ENCODE measurements around the gene AKNAD1. TPM values are rescaled to one million over a fixed set of nuclear protein-coding genes. Genes with fewer than 3 reads are reported as not detected.
A peak's percentile ranks its signal among the peaks of the same experiment; 100 is the strongest.

Gene AKNAD1
- total RNA-seq, 1 experiment from 2014 or later: not detected

DNA sequence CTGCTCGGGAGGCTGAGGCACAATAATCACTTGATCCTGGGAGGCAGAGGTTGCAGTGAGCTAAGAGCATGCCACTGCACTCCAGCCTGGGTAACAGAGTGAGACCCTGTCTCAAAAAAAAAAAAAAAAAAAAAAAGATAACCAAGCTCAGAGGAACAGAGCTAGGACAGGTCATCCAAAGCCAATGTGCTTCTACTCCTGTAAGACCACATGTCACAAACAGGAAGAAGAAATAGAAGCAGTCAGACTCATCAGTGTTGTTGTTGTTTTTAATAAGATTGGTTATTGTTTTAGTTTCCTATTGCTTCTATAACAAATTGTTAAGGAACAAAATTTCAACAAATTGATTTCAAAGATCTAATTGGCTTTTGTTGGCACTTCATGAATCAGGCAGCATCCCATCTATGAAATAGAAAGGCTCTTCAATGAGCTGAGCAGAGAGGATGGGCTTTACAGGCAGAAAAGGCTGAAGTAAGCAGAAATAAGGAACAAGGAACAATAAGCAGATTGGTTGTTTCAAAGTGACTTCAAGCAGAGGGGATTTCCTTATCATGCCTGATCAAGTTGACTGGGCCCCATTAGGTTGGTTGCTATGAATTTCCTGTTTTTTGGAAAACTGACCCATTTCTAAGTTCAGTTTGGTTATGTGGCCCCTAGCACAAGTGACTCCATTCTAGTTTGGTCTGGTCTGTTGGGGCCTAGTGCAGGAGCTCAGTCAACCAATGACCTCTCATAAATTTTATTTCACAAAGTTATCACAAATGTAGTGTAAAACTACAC, 6.0 kb upstream of the AKNAD1 start:
- no peak for DNase-seq (ENCODE audit: low read depth)

GRCh38 chr1:108862017-108862610, 5.2 kb upstream of the AKNAD1 start:
- no peak for DNase-seq (ENCODE audit: low read depth)

GRCh38 chr1:108861566-108861965, 4.7 kb upstream of the AKNAD1 start:
- DNase-seq (ENCODE audit: low read depth): no peak

GRCh38 chr1:108860190-108860907, 3.5 kb upstream of the AKNAD1 start:
- no peak for DNase-seq (ENCODE audit: low read depth)

DNA sequence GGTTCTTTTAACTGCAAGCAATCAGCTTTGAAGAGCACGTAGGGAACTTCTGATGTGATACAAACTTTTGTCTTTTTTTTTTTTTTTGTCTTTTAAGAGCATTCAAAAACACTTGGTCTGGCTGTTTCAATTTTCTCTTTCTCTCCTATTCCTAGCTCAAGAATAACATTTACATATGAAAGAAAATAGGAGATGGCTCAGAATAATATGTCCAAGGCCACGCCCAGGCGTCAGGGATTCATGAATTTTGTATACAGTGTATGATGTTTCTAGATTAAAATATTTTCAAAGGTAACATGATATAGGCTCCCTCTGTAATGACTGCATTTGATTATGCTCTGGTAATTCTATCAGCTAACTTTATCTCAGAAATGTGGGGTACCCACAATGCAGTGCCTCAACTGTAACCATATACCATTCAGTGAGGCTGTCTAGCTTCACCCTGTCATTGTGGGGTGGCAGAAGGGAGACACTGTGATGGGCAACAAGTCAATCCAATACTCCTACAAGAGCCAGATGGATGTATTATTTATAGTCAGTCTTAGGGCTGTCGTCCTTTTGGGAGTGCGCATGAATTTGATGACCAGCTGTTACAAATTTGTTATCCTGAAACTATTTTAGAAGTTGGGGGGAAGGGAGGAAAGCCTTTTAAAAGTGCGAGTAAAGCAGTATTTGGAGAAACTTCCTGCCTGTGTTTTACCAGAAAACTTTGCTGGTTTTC, 1.5 kb upstream of the AKNAD1 start:
- no peak for DNase-seq (ENCODE audit: low read depth)

DNA sequence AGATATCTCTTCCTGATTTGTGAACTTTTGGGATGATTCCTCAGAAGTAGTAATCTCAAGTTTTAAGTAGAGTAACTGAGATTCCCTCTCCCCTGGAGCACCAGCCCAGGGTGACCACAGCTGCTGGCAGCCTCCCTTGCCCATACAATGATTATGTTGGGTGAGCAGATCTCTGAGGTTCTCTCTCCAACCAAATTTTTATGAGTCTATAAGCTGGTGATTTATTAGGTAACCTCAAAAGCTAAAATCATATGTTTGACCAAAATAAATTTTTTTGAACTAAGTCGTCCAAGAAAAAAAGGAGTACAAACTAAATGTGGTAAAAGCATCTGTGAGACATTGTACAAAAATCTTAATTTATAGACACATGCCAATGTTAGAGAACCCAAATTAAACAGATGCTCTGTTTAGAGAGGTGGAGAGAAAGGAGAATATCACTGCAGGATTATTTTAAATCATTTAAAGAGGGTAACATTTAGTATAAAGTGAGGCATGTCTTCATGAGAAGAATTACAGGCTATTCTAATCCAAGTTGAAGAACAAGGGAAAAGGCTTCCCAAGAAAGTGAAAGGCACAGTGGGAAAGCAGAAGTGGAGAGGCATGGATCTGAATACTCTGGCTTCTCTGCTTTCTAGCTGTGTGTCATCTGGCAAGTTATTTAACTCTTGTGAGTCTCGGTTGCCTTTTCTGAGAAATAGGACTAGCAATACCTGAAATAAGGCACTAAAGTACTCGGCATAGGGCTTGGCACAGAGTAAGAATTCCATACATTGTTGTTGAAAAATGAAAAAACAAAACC, 2.5 kb downstream of the AKNAD1 start:
- no peak for DNase-seq (ENCODE audit: low read depth)

- DNase-seq (ENCODE audit: low read depth): no peak
These were observed 4.5 kb downstream of the AKNAD1 start for GRCh38 chr1:108852221-108852975.

GRCh38 chr1:108851567-108851966, 5.3 kb downstream of the AKNAD1 start:
- DNase-seq (ENCODE audit: low read depth): no peak

- no peak for DNase-seq (ENCODE audit: low read depth)
These were observed 6.0 kb downstream of the AKNAD1 start for GRCh38 chr1:108850929-108851328.

- DNase-seq (ENCODE audit: low read depth): no peak
These were observed 8.1 kb downstream of the AKNAD1 start for GRCh38 chr1:108848806-108849205.

- DNase-seq (ENCODE audit: low read depth): no peak
These were observed 9.4 kb downstream of the AKNAD1 start for GRCh38 chr1:108847494-108847893.

- DNase-seq (ENCODE audit: low read depth): no peak
These were observed 10.9 kb downstream of the AKNAD1 start for GRCh38 chr1:108845991-108846390.

- DNase-seq (ENCODE audit: low read depth): no peak
These were observed 11.4 kb downstream of the AKNAD1 start for GRCh38 chr1:108845446-108845845.

DNA sequence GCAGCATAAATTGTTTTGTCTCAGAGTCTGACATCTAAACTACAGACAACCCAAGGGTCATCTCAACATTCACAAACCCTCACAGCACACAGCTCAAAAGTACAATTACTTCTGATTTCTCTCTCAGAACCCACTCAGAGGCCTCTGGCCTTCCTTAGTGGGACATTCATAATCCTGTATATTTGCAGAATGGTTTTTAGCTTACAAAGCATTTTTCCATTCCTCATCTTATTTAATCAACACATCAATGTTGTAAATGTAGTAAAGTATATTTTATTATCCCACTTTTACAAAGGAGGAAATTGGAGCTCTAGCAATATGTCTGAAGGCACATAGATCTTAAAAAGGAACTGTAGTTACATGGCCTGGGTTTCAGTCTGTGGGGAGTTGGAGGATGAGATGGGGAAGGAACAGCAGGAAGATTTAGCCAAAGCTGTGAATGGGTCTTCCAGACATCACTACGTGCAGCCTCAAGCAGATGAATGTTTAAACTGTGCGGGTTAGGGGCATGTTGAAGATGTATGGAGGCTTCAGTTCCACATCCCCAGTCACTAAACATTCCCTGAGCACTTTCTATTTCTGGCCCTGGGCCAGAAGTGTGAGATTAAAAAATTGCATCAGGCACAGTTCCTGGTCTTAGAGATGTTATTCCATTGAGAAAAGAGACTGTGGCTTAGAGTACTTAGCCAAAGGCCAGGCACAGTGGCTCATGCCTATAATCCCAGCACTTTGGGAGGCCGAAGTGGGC, 13.3 kb downstream of the AKNAD1 start:
- DNase-seq (ENCODE audit: low read depth): no peak

GRCh38 chr1:108842525-108843181, 14.2 kb downstream of the AKNAD1 start:
- DNase-seq (ENCODE audit: low read depth): no peak

DNA sequence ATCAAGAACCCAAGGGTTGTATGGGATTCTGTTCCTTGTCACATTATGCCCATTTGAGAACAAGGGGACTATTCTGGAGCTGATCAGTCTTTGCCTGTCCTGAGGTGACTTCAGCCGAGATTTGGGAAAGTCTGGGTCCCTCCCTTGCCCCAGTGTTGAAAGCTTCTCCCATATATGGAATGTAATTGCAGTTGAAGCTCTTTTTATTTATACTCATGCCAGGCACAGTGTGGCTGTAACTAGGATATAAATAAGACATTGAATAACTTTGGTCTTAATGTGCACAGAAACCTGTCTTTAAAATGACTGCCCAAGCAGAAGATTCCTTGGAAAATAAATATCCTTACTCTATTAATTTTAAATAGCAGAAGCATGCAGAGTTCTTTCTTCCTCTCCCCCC, 15.2 kb downstream of the AKNAD1 start:
- no peak for DNase-seq (ENCODE audit: low read depth)

GRCh38 chr1:108832929-108833328, 24.0 kb downstream of the AKNAD1 start:
- no peak for DNase-seq (ENCODE audit: low read depth)

GRCh38 chr1:108831225-108831624, 25.7 kb downstream of the AKNAD1 start:
- peak; percentile 76 for DNase-seq (ENCODE audit: low read depth)
